Measurements from ENCODE around the gene COX7A2L.
"Not testable (repeated sequence)": the region's sequence is repeated elsewhere in the genome, so short reads cannot be mapped to it uniquely, and the experiment has no call there.

The COX7A2L gene

GRCh38 chr2:42339191-42339912 is 21.7 kb downstream of the COX7A2L start:
- H3K36me3 Mint-ChIP-seq (ENCODE audit: low read depth): peaks cover 82% of the 10 kb centered on the region
- no peak overlapping the region for H3K4me3 Mint-ChIP-seq
- H3K27ac Mint-ChIP-seq: no peak overlapping the region
- peaks cover 10% of the 10 kb centered on the region for H3K4me1 Mint-ChIP-seq (ENCODE audit: low read depth)
- H3K9me3 Mint-ChIP-seq: no peaks in the 10 kb centered on the region
- H3K27me3 Mint-ChIP-seq: no peaks in the 10 kb centered on the region
- intact Hi-C loops (cut with micrococcal nuclease): no loop called here

DNA sequence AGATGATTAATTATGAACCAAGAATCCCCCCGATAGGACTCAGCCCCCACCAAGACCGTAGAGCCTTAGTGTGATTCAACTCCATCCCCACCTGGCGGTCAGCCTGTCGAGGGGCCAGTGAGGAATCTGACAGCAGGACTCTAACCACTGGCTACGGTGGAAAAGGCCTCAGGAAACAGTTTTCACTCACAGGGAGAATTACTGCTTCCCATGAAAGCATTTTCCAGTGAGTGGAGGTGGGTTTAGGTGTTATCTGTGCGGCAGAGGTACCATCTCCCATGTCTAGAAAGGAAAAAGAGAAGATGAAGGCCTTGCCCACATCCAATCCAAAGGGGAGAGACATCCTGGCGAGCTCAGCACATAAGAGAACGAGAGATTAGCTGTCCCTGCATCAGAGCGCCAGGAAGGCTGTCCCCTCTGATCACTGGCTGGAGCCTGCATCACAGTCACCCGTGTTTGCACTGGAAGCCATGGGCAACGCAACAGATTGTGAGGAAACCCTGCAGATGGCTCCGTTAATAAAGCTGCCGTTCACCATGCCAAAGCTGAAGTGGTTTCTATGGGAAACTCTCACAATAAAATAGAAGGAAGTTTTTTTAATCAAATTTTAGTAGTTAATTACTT is 22.3 kb downstream of the COX7A2L start:
- H3K36me3 Mint-ChIP-seq (ENCODE audit: low read depth): peaks cover 82% of the 10 kb centered on the region
- H3K4me3 Mint-ChIP-seq: no peak overlapping the region
- no peak overlapping the region for H3K27ac Mint-ChIP-seq
- H3K4me1 Mint-ChIP-seq (ENCODE audit: low read depth): peaks cover 10% of the 10 kb centered on the region
- H3K9me3 Mint-ChIP-seq: no peaks in the 10 kb centered on the region
- H3K27me3 Mint-ChIP-seq: no peaks in the 10 kb centered on the region
- intact Hi-C loops (cut with micrococcal nuclease): no loop called here

DNA sequence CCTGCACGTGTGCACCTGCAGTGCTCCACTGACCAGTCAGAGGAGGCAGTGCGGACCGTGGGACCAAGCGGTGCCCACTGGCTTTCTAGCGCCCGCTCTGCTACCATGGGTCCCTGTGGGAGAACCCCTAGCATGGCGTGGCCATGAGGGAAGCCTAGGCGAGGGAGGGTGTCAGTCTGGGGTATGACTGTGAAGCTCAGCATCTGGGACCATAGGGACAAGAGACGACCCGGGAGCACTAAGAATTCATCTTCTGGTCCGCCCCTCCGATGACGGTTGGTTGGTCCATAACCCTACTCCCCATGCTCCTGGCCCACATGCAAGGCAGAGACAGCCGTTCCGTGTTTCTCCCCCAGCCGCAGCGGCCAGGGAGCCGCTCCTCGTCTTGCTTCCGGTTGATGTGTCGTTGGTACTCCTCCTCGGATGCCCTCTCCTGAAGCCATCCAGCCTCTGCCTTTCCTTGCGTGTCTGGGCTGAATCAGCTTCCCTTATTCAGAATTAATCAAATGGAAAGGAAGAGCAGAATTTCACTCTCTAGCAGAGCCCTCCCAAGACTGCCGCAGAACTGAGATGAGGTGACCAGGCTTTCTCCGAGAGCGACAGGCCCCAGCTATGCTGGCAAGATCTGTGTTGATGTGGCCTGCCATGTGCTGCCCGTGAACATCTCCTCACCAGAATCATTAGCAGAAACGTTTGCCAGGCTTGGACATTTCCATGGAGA is 23.0 kb downstream of the COX7A2L start:
- peaks cover 10% of the 10 kb centered on the region for H3K4me1 Mint-ChIP-seq (ENCODE audit: low read depth)
- intact Hi-C loops (cut with micrococcal nuclease): no loop called here
- H3K27me3 Mint-ChIP-seq: no peaks in the 10 kb centered on the region
- H3K36me3 Mint-ChIP-seq (ENCODE audit: low read depth): peaks cover 82% of the 10 kb centered on the region
- H3K4me3 Mint-ChIP-seq: no peak overlapping the region
- H3K27ac Mint-ChIP-seq: no peak overlapping the region
- H3K9me3 Mint-ChIP-seq: no peaks in the 10 kb centered on the region

GRCh38 chr2:42337356-42337820 is 23.6 kb downstream of the COX7A2L start:
- Mint-ChIP-seq H3K4me1 (ENCODE audit: low read depth) (peaks cover 4% of the 10 kb centered on the region), H3K4me3 (no peak overlapping the region), H3K27ac (no peak overlapping the region), H3K27me3 (no peaks in the 10 kb centered on the region), H3K36me3 (ENCODE audit: low read depth) (peaks cover 86% of the 10 kb centered on the region), H3K9me3 (no peaks in the 10 kb centered on the region)
- intact Hi-C loops (cut with micrococcal nuclease): no loop called here

GRCh38 chr2:42336361-42336965 is 24.6 kb downstream of the COX7A2L start:
- peaks cover 94% of the 10 kb centered on the region for H3K36me3 Mint-ChIP-seq (ENCODE audit: low read depth)
- H3K27me3 Mint-ChIP-seq: no peaks in the 10 kb centered on the region
- H3K4me3 Mint-ChIP-seq: no peak overlapping the region
- intact Hi-C loops (cut with micrococcal nuclease): no loop called here
- no peaks in the 10 kb centered on the region for H3K9me3 Mint-ChIP-seq
- no peak overlapping the region for H3K27ac Mint-ChIP-seq
- no peaks in the 10 kb centered on the region for H3K4me1 Mint-ChIP-seq (ENCODE audit: low read depth)

DNA sequence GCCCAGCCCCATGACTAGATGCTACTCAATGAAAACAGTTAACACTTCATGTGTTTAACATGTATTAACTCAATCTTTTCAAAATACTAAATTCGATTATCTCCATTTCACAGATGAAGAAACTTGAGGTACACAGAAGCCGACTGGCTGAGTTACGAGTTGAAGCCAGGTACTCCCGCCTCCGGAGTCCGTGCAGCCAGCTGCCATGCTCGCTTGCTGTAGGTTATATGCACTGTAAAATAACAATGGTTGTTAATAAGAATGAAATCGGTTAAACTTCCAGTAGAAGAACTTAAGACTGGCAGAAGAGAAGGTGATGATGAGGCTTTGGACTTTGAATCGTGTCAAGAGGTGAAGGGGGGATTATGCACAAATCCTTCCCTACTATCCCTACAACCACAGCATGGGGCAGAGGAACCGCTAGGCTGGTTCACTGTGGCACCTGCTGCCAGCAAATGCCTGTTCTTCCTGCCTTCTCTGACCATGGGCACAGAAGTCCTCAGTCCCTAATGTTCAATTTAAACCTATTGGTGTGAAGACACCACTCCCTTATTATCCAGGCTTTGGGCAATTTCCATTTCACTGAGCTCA is 25.4 kb downstream of the COX7A2L start:
- H3K36me3 Mint-ChIP-seq (ENCODE audit: low read depth): peaks cover 94% of the 10 kb centered on the region
- no peaks in the 10 kb centered on the region for H3K27me3 Mint-ChIP-seq
- no peaks in the 10 kb centered on the region for H3K9me3 Mint-ChIP-seq
- H3K4me1 Mint-ChIP-seq (ENCODE audit: low read depth): no peaks in the 10 kb centered on the region
- H3K4me3 Mint-ChIP-seq: no peak overlapping the region
- H3K27ac Mint-ChIP-seq: no peak overlapping the region
- intact Hi-C loops (cut with micrococcal nuclease): no loop called here

- not testable (repeated sequence) for H3K27me3 Mint-ChIP-seq
Observed at GRCh38 chr2:42334865-42335264, 26.2 kb downstream of the COX7A2L start.

GRCh38 chr2:42334220-42334619 is 26.8 kb downstream of the COX7A2L start:
- Mint-ChIP-seq H3K4me3 (no peak overlapping the region), H3K27ac (no peak overlapping the region), H3K4me1 (ENCODE audit: low read depth) (no peaks in the 10 kb centered on the region), H3K36me3 (ENCODE audit: low read depth) (peaks cover 94% of the 10 kb centered on the region), H3K27me3 (no peaks in the 10 kb centered on the region), H3K9me3 (no peaks in the 10 kb centered on the region)
- intact Hi-C loops (cut with micrococcal nuclease): no loop called here

More at GRCh38 chr2:42334865-42335264, 26.2 kb downstream of the COX7A2L start:
- H3K27ac Mint-ChIP-seq; H3K4me3 Mint-ChIP-seq; H3K4me1 Mint-ChIP-seq (ENCODE audit: low read depth); intact Hi-C loops (cut with micrococcal nuclease); H3K9me3 Mint-ChIP-seq: not testable (repeated sequence)
- H3K36me3 Mint-ChIP-seq (ENCODE audit: low read depth): peaks cover 94% of the 10 kb centered on the region

DNA sequence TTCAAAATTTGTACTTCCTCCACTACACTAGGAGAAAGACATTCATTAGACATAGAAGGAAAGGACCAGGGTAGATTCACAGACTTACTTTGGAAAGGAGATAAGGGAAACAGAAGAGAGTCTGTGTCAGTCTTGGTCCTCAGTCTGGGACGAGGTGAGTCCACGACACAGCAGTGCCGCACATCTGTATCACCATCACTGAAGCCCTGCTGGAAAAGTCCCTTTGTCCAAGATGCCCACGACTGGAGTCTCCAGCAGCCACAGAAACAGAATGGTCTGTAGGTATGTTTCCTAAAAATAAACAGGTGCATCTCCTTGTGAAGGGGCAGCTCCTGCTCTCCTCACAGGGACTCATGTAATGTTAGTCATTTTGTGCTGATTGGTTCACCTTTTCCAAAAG is 27.4 kb downstream of the COX7A2L start:
- Mint-ChIP-seq H3K27me3 (no peaks in the 10 kb centered on the region), H3K36me3 (ENCODE audit: low read depth) (peaks cover 95% of the 10 kb centered on the region), H3K27ac (no peak overlapping the region), H3K4me1 (ENCODE audit: low read depth) (no peaks in the 10 kb centered on the region), H3K4me3 (no peak overlapping the region), H3K9me3 (no peaks in the 10 kb centered on the region)
- intact Hi-C loops (cut with micrococcal nuclease): no loop called here

- Mint-ChIP-seq H3K36me3 (ENCODE audit: low read depth) (peaks cover 87% of the 10 kb centered on the region), H3K4me1 (ENCODE audit: low read depth) (no peaks in the 10 kb centered on the region), H3K27me3 (no peaks in the 10 kb centered on the region), H3K9me3 (no peaks in the 10 kb centered on the region), H3K4me3 (no peak overlapping the region), H3K27ac (no peak overlapping the region)
- intact Hi-C loops (cut with micrococcal nuclease): no loop called here
Observed at GRCh38 chr2:42332575-42332974, 28.4 kb downstream of the COX7A2L start.

- H3K36me3 Mint-ChIP-seq (ENCODE audit: low read depth): peaks cover 88% of the 10 kb centered on the region
- intact Hi-C loops (cut with micrococcal nuclease): no loop called here
- H3K4me1 Mint-ChIP-seq (ENCODE audit: low read depth): no peaks in the 10 kb centered on the region
- H3K27me3 Mint-ChIP-seq: no peaks in the 10 kb centered on the region
- H3K4me3 Mint-ChIP-seq: no peak overlapping the region
- no peak overlapping the region for H3K27ac Mint-ChIP-seq
- no peaks in the 10 kb centered on the region for H3K9me3 Mint-ChIP-seq
Observed at GRCh38 chr2:42331569-42332284, 29.3 kb downstream of the COX7A2L start.

DNA sequence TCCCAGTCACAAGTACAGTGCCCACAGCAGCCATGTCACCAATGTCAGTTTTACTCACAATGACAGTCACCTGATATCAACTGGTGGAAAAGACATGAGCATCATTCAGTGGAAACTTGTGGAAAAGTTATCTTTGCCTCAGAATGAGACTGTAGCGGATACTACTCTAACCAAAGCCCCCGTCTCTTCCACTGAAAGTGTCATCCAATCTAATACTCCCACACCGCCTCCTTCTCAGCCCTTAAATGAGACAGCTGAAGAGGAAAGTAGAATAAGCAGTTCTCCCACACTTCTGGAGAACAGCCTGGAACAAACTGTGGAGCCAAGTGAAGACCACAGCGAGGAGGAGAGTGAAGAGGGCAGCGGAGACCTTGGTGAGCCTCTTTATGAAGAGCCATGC is 31.3 kb downstream of the COX7A2L start:
- Mint-ChIP-seq H3K27ac (no peak overlapping the region), H3K27me3 (no peaks in the 10 kb centered on the region), H3K4me3 (no peak overlapping the region), H3K36me3 (ENCODE audit: low read depth) (peaks cover 82% of the 10 kb centered on the region), H3K9me3 (no peaks in the 10 kb centered on the region), H3K4me1 (ENCODE audit: low read depth) (no peaks in the 10 kb centered on the region)
- intact Hi-C loops (cut with micrococcal nuclease): no loop called here

DNA sequence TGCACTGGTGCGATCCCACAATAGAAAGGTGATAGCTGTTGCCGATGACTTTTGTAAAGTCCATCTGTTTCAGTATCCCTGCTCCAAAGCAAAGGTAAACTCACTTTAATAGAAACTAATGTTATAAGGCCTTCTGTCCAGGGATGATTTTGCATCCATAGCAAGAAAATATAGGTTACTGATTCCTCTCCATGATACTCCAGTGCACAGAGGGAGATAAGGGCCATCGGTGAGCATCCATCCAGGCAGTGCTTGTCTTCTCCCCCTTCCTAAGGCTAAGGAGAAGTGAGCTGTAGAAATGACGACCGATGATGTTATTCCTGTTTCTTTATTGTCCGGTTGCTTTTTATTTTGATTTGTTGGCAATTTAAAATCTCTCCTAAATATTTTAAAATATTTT is 32.1 kb downstream of the COX7A2L start:
- Mint-ChIP-seq H3K27me3 (no peaks in the 10 kb centered on the region), H3K27ac (no peak overlapping the region)

More for the DNA sequence above, 32.1 kb downstream of the COX7A2L start:
- Mint-ChIP-seq H3K36me3 (ENCODE audit: low read depth) (peaks cover 81% of the 10 kb centered on the region), H3K4me3 (no peak overlapping the region), H3K4me1 (ENCODE audit: low read depth) (no peaks in the 10 kb centered on the region), H3K9me3 (no peaks in the 10 kb centered on the region)
- intact Hi-C loops (cut with micrococcal nuclease): no loop called here

Data from dendritic cell treated with granulocyte-macrophage colony-stimulating factor and Interleukin-4, amounts not matched to agents 40 ng/mL and 50 ng/mL, for 4 days (primary cell).